GM12875 (cell line): Measurements from ENCODE around the gene ZCCHC17.
"Not testable (repeated sequence)": the region's sequence is repeated elsewhere in the genome, so short reads cannot be mapped to it uniquely, and the experiment has no call there.

ENCODE experiments used
- H3K4me3 ChIP-seq: one replicate; pipeline ENCODE4 v1.5.1; 2011; ENCODE audit warnings: low read depth, low read length, control low read depth
- CTCF ChIP-seq: IDR thresholded peaks from 2 replicates; pipeline ENCODE4 v1.5.1; 2011; ENCODE audit warnings: low read depth, mild to moderate bottlenecking, control low read depth, inconsistent platforms, low read length, moderate library complexity, borderline replicate concordance; ENCODE audit not compliant: insufficient read depth

Gene ZCCHC17

GRCh38 chr1:31263408-31263807 lies 33.4 kb upstream of the ZCCHC17 start:
- no peak for TF ChIP-seq CTCF
- no peak overlapping the region for H3K4me3 ChIP-seq

GRCh38 chr1:31264790-31265386 lies 31.9 kb upstream of the ZCCHC17 start:
- TF ChIP-seq CTCF: no peak

GRCh38 chr1:31266547-31266946 lies 30.3 kb upstream of the ZCCHC17 start:
- TF ChIP-seq CTCF: no peak
- no peak overlapping the region for H3K4me3 ChIP-seq

More at GRCh38 chr1:31264790-31265386, 31.9 kb upstream of the ZCCHC17 start:
- no peak overlapping the region for H3K4me3 ChIP-seq

- no peak for TF ChIP-seq CTCF
- no peak overlapping the region for H3K4me3 ChIP-seq
Observed at GRCh38 chr1:31272369-31272768, 24.5 kb upstream of the ZCCHC17 start.

- TF ChIP-seq CTCF: no peak
- H3K4me3 ChIP-seq: no peak overlapping the region
Observed at GRCh38 chr1:31273619-31274018, 23.2 kb upstream of the ZCCHC17 start.

- H3K4me3 ChIP-seq: not testable (repeated sequence)
Observed at GRCh38 chr1:31282426-31282825, 14.4 kb upstream of the ZCCHC17 start.

GRCh38 chr1:31287791-31288190 lies 9.0 kb upstream of the ZCCHC17 start:
- H3K4me3 ChIP-seq: not testable (repeated sequence)

GRCh38 chr1:31289021-31289420 lies 7.8 kb upstream of the ZCCHC17 start:
- H3K4me3 ChIP-seq: no peak overlapping the region
- TF ChIP-seq CTCF: no peak
